ENCODE data around the gene GRM3.

Gene GRM3

GRCh38 chr7:86911659-86912058 lies 267.9 kb downstream of the GRM3 start:
- no peaks in the 10 kb centered on the region for H3K9me3 ChIP-seq (ENCODE audit: low read depth, low read length)
- no peak for DNase-seq (ENCODE audit: low read depth, low spot score)
- TF ChIP-seq FOXP2 (optimal IDR thresholded peaks at IDR 0.05; ENCODE audit: control extremely low read depth, extremely low read length, insufficient read depth) (no peak), POLR2AphosphoS5 (IDR thresholded peaks at IDR 0.05; ENCODE audit: borderline replicate concordance, low read depth, low read length) (no peak), EZH2 (IDR thresholded peaks at IDR 0.05) (no peak)

GRCh38 chr7:86913709-86914108 lies 270.0 kb downstream of the GRM3 start:
- Histone ChIP-seq H3K36me3 (ENCODE audit: insufficient read depth, low read length) (no peaks in the 10 kb centered on the region), H3K9me3 (ENCODE audit: low read depth, low read length) (no peaks in the 10 kb centered on the region), H3K27ac (no peak overlapping the region; the same call in 1 of the 2 replicates), H3K9ac (ENCODE audit: insufficient read length) (no peak overlapping the region), H3K4me3 (no peak overlapping the region; the same call in 1 of the 2 replicates)
- TF ChIP-seq POLR2AphosphoS5 (IDR thresholded peaks at IDR 0.05; ENCODE audit: borderline replicate concordance, low read depth, low read length) (no peak), FOXP2 (optimal IDR thresholded peaks at IDR 0.05; ENCODE audit: control extremely low read depth, extremely low read length, insufficient read depth) (no peak), EZH2 (IDR thresholded peaks at IDR 0.05) (no peak)
- DNase-seq (ENCODE audit: low read depth, low spot score), result peak; percentile 28

More at GRCh38 chr7:86911659-86912058, 267.9 kb downstream of the GRM3 start:
- H3K36me3 ChIP-seq (ENCODE audit: insufficient read depth, low read length), result no peaks in the 10 kb centered on the region
- no peak overlapping the region for H3K4me3 ChIP-seq
- H3K27ac ChIP-seq, result no peak overlapping the region
- no peak overlapping the region for H3K9ac ChIP-seq (ENCODE audit: insufficient read length)

Measured in SK-N-MC (cell line).